Measurements from ENCODE around the gene POLE3. TPM values are rescaled to one million over a fixed set of nuclear protein-coding genes. Genes with fewer than 3 reads are reported as not detected.

POLE3 gene
- total RNA-seq, 1 donor from 2014 or later: 65.9 TPM

Other genes starting within 250 kb of the POLE3 start
- 20.3 and 20.5 TPM in 2 replicates for gene FKBP15, start 189.4 kb downstream of the POLE3 start, total RNA-seq
- 12.0 and 13.6 TPM in 2 replicates for gene SLC31A1, start 189.1 kb downstream of the POLE3 start, total RNA-seq
- 27.8 and 36.0 TPM in 2 replicates for gene CDC26, start 135.1 kb downstream of the POLE3 start, total RNA-seq
- gene PRPF4, start 135.0 kb downstream of the POLE3 start, total RNA-seq: 18.7 and 21.7 TPM in 2 replicates
- not detected in 2 replicates for gene RNF183, start 107.3 kb downstream of the POLE3 start, total RNA-seq
- gene WDR31, start 70.4 kb downstream of the POLE3 start, total RNA-seq: 0.83 and 1.4 TPM in 2 replicates
- not detected in 2 replicates for gene BSPRY, start 61.1 kb downstream of the POLE3 start, total RNA-seq
- 9.1 and 14.6 TPM in 2 replicates for gene HDHD3, start 33.7 kb downstream of the POLE3 start, total RNA-seq
- gene ALAD, start 9.4 kb downstream of the POLE3 start, total RNA-seq: 16.0 and 24.5 TPM in 2 replicates
- 0.26 and 0.64 TPM in 2 replicates for gene C9orf43, start 72 bp upstream of the POLE3 start, total RNA-seq
- 70.9 and 110 TPM in 2 replicates for gene RGS3, start 53.1 kb upstream of the POLE3 start, total RNA-seq

All from myocyte (in vitro differentiated cells).